ENCODE measurements around the gene SERPINB4. TPM values are rescaled to one million over a fixed set of nuclear protein-coding genes. Genes with fewer than 3 reads are reported as not detected.
"Not testable (repeated sequence)": the region's sequence is repeated elsewhere in the genome, so short reads cannot be mapped to it uniquely, and the experiment has no call there.

Gene SERPINB4
- total RNA-seq, 1 donor from 2014 or later, result not detected

GRCh38 chr18:63664571-63664970, 20.5 kb upstream of the SERPINB4 start:
- H2AFZ ChIP-seq (replicated peaks), result no peak overlapping the region
- H3K4me3 Mint-ChIP-seq, result no peak overlapping the region
- H3K27me3 ChIP-seq, result no peaks in the 10 kb centered on the region
- H3K9me3 Mint-ChIP-seq, result no peaks in the 10 kb centered on the region
- H3K79me2 ChIP-seq (ENCODE audit: low read depth), result no peaks in the 10 kb centered on the region
- no peak overlapping the region for H3K27ac Mint-ChIP-seq
- TF ChIP-seq CTCF (IDR thresholded peaks at IDR 0.05) (no peak), EZH2 (IDR thresholded peaks at IDR 0.05) (no peak), EZH2phosphoT487 (IDR thresholded peaks at IDR 0.05) (no peak)
- no peak overlapping the region for H3K27ac ChIP-seq
- H3K36me3 Mint-ChIP-seq, result no peaks in the 10 kb centered on the region
- H3K9me3 ChIP-seq (ENCODE audit: low read depth), result no peaks in the 10 kb centered on the region
- H4K20me1 ChIP-seq (ENCODE audit: low read depth), result no peaks in the 10 kb centered on the region
- no peaks in the 10 kb centered on the region for H3K4me1 ChIP-seq
- H3K4me2 ChIP-seq, result no peak overlapping the region
- peaks cover 2% of the 10 kb centered on the region for H3K27me3 Mint-ChIP-seq (ENCODE audit: insufficient read depth, low read depth)
- H3K4me1 Mint-ChIP-seq, result no peaks in the 10 kb centered on the region
- no peak for DNase-seq (ENCODE audit: low spot score)
- H3K9ac ChIP-seq, result no peak overlapping the region
- H3K4me3 ChIP-seq, result no peak overlapping the region
- H3K36me3 ChIP-seq, result no peaks in the 10 kb centered on the region
- H3F3A ChIP-seq (ENCODE audit: low read depth), result no peaks in the 10 kb centered on the region

- not testable (repeated sequence) for H4K20me1 ChIP-seq (ENCODE audit: low read depth); H3K27me3 ChIP-seq; H3K4me2 ChIP-seq; H3F3A ChIP-seq (ENCODE audit: low read depth); H3K36me3 ChIP-seq; DNase-seq (ENCODE audit: low spot score); H3K36me3 Mint-ChIP-seq; H3K27me3 Mint-ChIP-seq (ENCODE audit: insufficient read depth, low read depth); H3K4me3 ChIP-seq; H3K4me1 ChIP-seq; H3K4me3 Mint-ChIP-seq; H3K9me3 ChIP-seq (ENCODE audit: low read depth); H3K27ac ChIP-seq; H3K27ac Mint-ChIP-seq; H3K4me1 Mint-ChIP-seq; H2AFZ ChIP-seq (replicated peaks); H3K9me3 Mint-ChIP-seq; H3K9ac ChIP-seq; H3K79me2 ChIP-seq (ENCODE audit: low read depth)
Observed at GRCh38 chr18:63661750-63662149, 17.7 kb upstream of the SERPINB4 start, which contains the start of gene SERPINB3. SERPINB3 (minus strand) TSS chr18:63661893; CDS start chr18:63661216, 677 bp downstream.

GRCh38 chr18:63658920-63659319, 14.9 kb upstream of the SERPINB4 start:
- not testable (repeated sequence) for H3K9me3 Mint-ChIP-seq; H3F3A ChIP-seq (ENCODE audit: low read depth); H3K4me3 ChIP-seq; H3K36me3 ChIP-seq; H3K4me3 Mint-ChIP-seq; H3K27me3 Mint-ChIP-seq (ENCODE audit: insufficient read depth, low read depth); DNase-seq (ENCODE audit: low spot score); H3K4me2 ChIP-seq; H3K27me3 ChIP-seq; H3K27ac ChIP-seq; H3K4me1 ChIP-seq; H3K9me3 ChIP-seq (ENCODE audit: low read depth); H3K27ac Mint-ChIP-seq; H3K9ac ChIP-seq; H3K79me2 ChIP-seq (ENCODE audit: low read depth); H3K36me3 Mint-ChIP-seq; H2AFZ ChIP-seq (replicated peaks); H4K20me1 ChIP-seq (ENCODE audit: low read depth); H3K4me1 Mint-ChIP-seq

GRCh38 chr18:63650271-63650670, 6.2 kb upstream of the SERPINB4 start:
- H3K27me3 ChIP-seq; H3K9ac ChIP-seq; DNase-seq (ENCODE audit: low spot score); H3K4me3 ChIP-seq; H3F3A ChIP-seq (ENCODE audit: low read depth); H2AFZ ChIP-seq (replicated peaks); H3K27ac Mint-ChIP-seq; H3K27ac ChIP-seq; H4K20me1 ChIP-seq (ENCODE audit: low read depth); H3K9me3 ChIP-seq (ENCODE audit: low read depth); H3K27me3 Mint-ChIP-seq (ENCODE audit: insufficient read depth, low read depth); H3K4me1 Mint-ChIP-seq; H3K4me2 ChIP-seq; H3K4me3 Mint-ChIP-seq; H3K79me2 ChIP-seq (ENCODE audit: low read depth); H3K36me3 Mint-ChIP-seq; H3K4me1 ChIP-seq; H3K36me3 ChIP-seq; H3K9me3 Mint-ChIP-seq: not testable (repeated sequence)

GRCh38 chr18:63648241-63648640, 4.2 kb upstream of the SERPINB4 start:
- no peak for TF ChIP-seq CTCF (IDR thresholded peaks at IDR 0.05)
- no peak for TF ChIP-seq EZH2 (IDR thresholded peaks at IDR 0.05)
- TF ChIP-seq EZH2phosphoT487 (IDR thresholded peaks at IDR 0.05), result no peak
- Histone ChIP-seq H3K36me3 (no peaks in the 10 kb centered on the region), H3K27me3 (no peaks in the 10 kb centered on the region), H3K4me3 (no peak overlapping the region), H3K4me1 (no peaks in the 10 kb centered on the region), H2AFZ (replicated peaks) (no peak overlapping the region), H3F3A (ENCODE audit: low read depth) (no peaks in the 10 kb centered on the region), H3K27ac (no peak overlapping the region), H3K4me2 (no peak overlapping the region), H3K9ac (no peak overlapping the region), H3K9me3 (ENCODE audit: low read depth) (no peaks in the 10 kb centered on the region), H3K79me2 (ENCODE audit: low read depth) (no peaks in the 10 kb centered on the region), H4K20me1 (ENCODE audit: low read depth) (no peaks in the 10 kb centered on the region)
- H3K27me3 Mint-ChIP-seq (ENCODE audit: insufficient read depth, low read depth), result no peaks in the 10 kb centered on the region
- H3K4me1 Mint-ChIP-seq, result no peaks in the 10 kb centered on the region
- H3K27ac Mint-ChIP-seq, result no peak overlapping the region
- H3K9me3 Mint-ChIP-seq, result no peaks in the 10 kb centered on the region
- no peak overlapping the region for H3K4me3 Mint-ChIP-seq
- no peak for DNase-seq (ENCODE audit: low spot score)
- H3K36me3 Mint-ChIP-seq, result no peaks in the 10 kb centered on the region
